Measurements from ENCODE around the gene PRKAR1B. TPM values are rescaled to one million over a fixed set of nuclear protein-coding genes. Genes with fewer than 3 reads are reported as not detected.
"Not testable (repeated sequence)": the region's sequence is repeated elsewhere in the genome, so short reads cannot be mapped to it uniquely, and the experiment has no call there.

Gene PRKAR1B
- total and polyA plus RNA-seq, 10 of the 15 experiments (the other 5 are each of a cell fraction or from before 2014, with no cell fraction given): 1.4 to 45.6 (median 19.3) TPM

DNA sequence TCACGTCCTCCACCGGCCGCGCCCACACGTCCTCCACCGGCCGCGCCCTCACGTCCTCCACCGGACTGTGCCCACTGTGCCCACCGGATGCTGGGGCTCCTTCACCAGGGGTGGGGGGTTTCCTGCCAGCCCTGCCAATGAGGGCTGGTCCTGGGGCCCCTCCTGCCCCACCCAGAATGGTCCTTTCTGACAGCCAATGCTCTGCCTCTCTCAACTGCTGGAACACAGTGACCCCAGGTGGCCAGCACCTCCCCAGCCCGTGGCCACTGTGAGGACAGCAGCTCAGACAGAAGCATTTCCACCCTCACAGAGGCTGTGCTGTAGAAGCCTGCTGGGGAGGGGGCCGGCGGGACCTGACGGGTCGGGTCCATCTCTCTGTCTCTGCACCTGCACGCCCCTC, 90.7 kb downstream of the PRKAR1B start:
- no peak overlapping the region for H3K4me2 ChIP-seq (ENCODE audit: control insufficient read depth, insufficient read depth)
- DNase-seq (ENCODE audit: low read depth, low spot score) (no peak), ATAC-seq (no peak), FAIRE-seq (no peak)
- H3K4me1 ChIP-seq (ENCODE audit: control insufficient read depth, insufficient read depth, low read length): no peaks in the 10 kb centered on the region
- in situ Hi-C loops (cut with MboI): no loop called here
- BruUV-seq (replicated peaks): no TSS peak
- SMC1A ChIA-PET (ENCODE audit: uncharacterized antibody, unreplicated experiment): no interaction called here
- peak; percentile 36; the same call in 1 of the 2 replicates for TF ChIP-seq SMC3 (IDR thresholded peaks at IDR 0.05; ENCODE audit: borderline replicate concordance, low read length)
- TF ChIP-seq HDAC2 (IDR thresholded peaks at IDR 0.05): no peak
- TF ChIP-seq RAD21 (IDR thresholded peaks at IDR 0.05; ENCODE audit: insufficient read depth, low read depth, low read length): peak; percentile 47
- TF ChIP-seq CTCF (IDR thresholded peaks at IDR 0.05 in 2 of 3, conservative IDR thresholded peaks at IDR 0.05 in 1 of 3; ENCODE audit: control insufficient read depth in 2 of 3, extremely low read depth in 1 of 3, insufficient read depth in 1 of 3, low read depth in 3 of 3, low read length in 3 of 3): peak in 2 of 3 experiments; percentile 10 to 42; a peak in 2 of 6 replicates
- WGBS (ENCODE audit: insufficient coverage, insufficient replicate concordance, low lambda C conversion rate, missing lambda C conversion rate): 94% methylated on average over 10 of the region's 17 CpGs
- CTCF ChIA-PET: interaction anchor here (0.8 kb wide), 1 partner anchor 200 kb away, joined by 3 read pairs; no protein-coding TSS in a partner anchor
- H4K20me1 ChIP-seq (ENCODE audit: control insufficient read depth, insufficient read depth): no peaks in the 10 kb centered on the region
- intact Hi-C loops (cut with micrococcal nuclease; ENCODE audit: unreplicated experiment): no loop called here
- H3K4me3 ChIP-seq: no peak overlapping the region
- no peaks in the 10 kb centered on the region; a peak in 1 of 4 replicates for H3K36me3 ChIP-seq (ENCODE audit: control insufficient read depth in 2 of 2, insufficient read depth in 2 of 2, low read length in 1 of 2)
- H3K9me3 ChIP-seq (replicated peaks; ENCODE audit: control insufficient read depth, insufficient read depth, low read length): peaks cover 2% of the 10 kb centered on the region; the same call in 2 of the 3 replicates
- no peaks in the 10 kb centered on the region for H3K79me2 ChIP-seq (ENCODE audit: control insufficient read depth, insufficient read depth, low read length)
- no peak overlapping the region for H3K27ac ChIP-seq (ENCODE audit: control insufficient read depth, insufficient read depth)
- no peak overlapping the region for H2AFZ ChIP-seq (ENCODE audit: control insufficient read depth, low read depth, low read length)
- no peaks in the 10 kb centered on the region for H3K27me3 ChIP-seq (replicated peaks in 1 of 2; ENCODE audit: control insufficient read depth in 2 of 2, insufficient read depth in 2 of 2, low read length in 1 of 2)
- POLR2A ChIA-PET: no interaction called here
- RAD21 ChIA-PET (ENCODE audit: unreplicated experiment): no interaction called here
- no peak overlapping the region for H3K9ac ChIP-seq (ENCODE audit: control insufficient read depth, insufficient read depth, low read length)

DNA sequence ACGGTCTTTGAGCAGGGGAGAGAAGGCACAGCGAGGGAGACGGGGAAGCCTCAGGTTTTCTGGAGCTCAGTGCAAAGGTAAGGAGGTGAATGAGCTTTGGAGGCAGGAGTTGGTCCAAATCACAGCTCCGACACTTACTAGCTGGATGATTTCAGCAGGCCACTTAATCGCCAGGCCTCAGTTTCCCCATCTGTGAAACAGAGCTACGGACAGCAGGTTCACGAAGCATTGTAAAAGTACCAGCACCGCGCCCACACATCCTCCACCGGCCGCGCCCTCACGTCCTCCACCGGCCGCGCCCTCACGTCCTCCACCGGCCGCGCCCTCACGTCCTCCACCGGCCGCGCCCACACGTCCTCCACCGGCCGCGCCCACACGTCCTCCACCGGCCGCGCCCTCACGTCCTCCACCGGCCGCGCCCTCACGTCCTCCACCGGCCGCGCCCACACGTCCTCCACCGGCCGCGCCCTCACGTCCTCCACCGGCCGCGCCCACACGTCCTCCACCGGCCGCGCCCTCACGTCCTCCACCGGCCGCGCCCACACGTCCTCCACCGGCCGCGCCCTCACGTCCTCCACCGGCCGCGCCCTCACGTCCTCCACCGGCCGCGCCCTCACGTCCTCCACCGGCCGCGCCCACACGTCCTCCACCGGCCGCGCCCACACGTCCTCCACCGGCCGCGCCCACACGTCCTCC, 91.2 kb downstream of the PRKAR1B start:
- H3K36me3 ChIP-seq (ENCODE audit: control insufficient read depth in 2 of 2, insufficient read depth in 2 of 2, low read length in 1 of 2); H2AFZ ChIP-seq (ENCODE audit: control insufficient read depth, low read depth, low read length); in situ Hi-C loops (cut with MboI); RAD21 ChIA-PET (ENCODE audit: unreplicated experiment); DNase-seq (ENCODE audit: low read depth, low spot score); H3K4me2 ChIP-seq (ENCODE audit: control insufficient read depth, insufficient read depth); ATAC-seq; H3K79me2 ChIP-seq (ENCODE audit: control insufficient read depth, insufficient read depth, low read length); H3K27me3 ChIP-seq (replicated peaks in 1 of 2; ENCODE audit: control insufficient read depth in 2 of 2, insufficient read depth in 2 of 2, low read length in 1 of 2); H3K9me3 ChIP-seq (replicated peaks; ENCODE audit: control insufficient read depth, insufficient read depth, low read length); H3K4me1 ChIP-seq (ENCODE audit: control insufficient read depth, insufficient read depth, low read length); H3K4me3 ChIP-seq; BruUV-seq (replicated peaks); SMC1A ChIA-PET (ENCODE audit: uncharacterized antibody, unreplicated experiment); FAIRE-seq; H3K9ac ChIP-seq (ENCODE audit: control insufficient read depth, insufficient read depth, low read length); H3K27ac ChIP-seq (ENCODE audit: control insufficient read depth, insufficient read depth); POLR2A ChIA-PET; H4K20me1 ChIP-seq (ENCODE audit: control insufficient read depth, insufficient read depth); intact Hi-C loops (cut with micrococcal nuclease; ENCODE audit: unreplicated experiment): not testable (repeated sequence)
- CTCF ChIA-PET: interaction anchor here (0.8 kb wide), 1 partner anchor 314 kb away, joined by 4 read pairs; no protein-coding TSS in a partner anchor
- 91% methylated on average over 13 of the region's 81 CpGs for WGBS (ENCODE audit: insufficient coverage, insufficient replicate concordance, low lambda C conversion rate, missing lambda C conversion rate)

Data from GM12878 (cell line).